ENCODE data around the gene RAB36. TPM values are rescaled to one million over a fixed set of nuclear protein-coding genes. Genes with fewer than 3 reads are reported as not detected.
A peak's percentile ranks its signal among the peaks of the same experiment; 100 is the strongest.

Gene RAB36
- polyA plus RNA-seq, 3 donors, result 0.37 to 0.78 (median 0.49) TPM

GRCh38 chr22:23183061-23183698 lies 37.9 kb downstream of the RAB36 start:
- Histone ChIP-seq H3K9ac (ENCODE audit: insufficient read depth, low read length, poor library complexity, severe bottlenecking) (peak overlapping the region; percentile 53), H3K4me2 (replicated peaks; ENCODE audit: extremely low read depth, low read length, poor library complexity, severe bottlenecking) (peak overlapping the region; percentile 87), H3K4me3 (replicated peaks in 1 of 3; ENCODE audit: low read depth in 2 of 3, low read length in 3 of 3) (peak overlapping the region; percentile 16 to 78 (median 52)), H3K4me1 (ENCODE audit: control insufficient read depth in 1 of 2, insufficient read depth in 2 of 2, low read length in 2 of 2) (peaks cover 59 to 65% of the 10 kb centered on the region in 2 donors), H3K9me3 (replicated peaks in 1 of 2; ENCODE audit: control insufficient read depth in 1 of 2, insufficient read depth in 1 of 2, low read length in 2 of 2) (no peaks in the 10 kb centered on the region), H3K79me2 (ENCODE audit: insufficient read depth, low read length) (peaks cover 73% of the 10 kb centered on the region), H3K27me3 (ENCODE audit: control insufficient read depth in 2 of 2, insufficient read depth in 2 of 2, low read length in 2 of 2) (peaks cover 0 to 5% of the 10 kb centered on the region in 2 donors), H2AFZ (ENCODE audit: insufficient read depth, low read depth, low read length, poor library complexity, severe bottlenecking) (no peak overlapping the region), H4K20me1 (ENCODE audit: insufficient read depth, low read length) (peaks cover 42% of the 10 kb centered on the region), H3K27ac (ENCODE audit: low read depth in 1 of 2, low read length in 2 of 2) (no peak overlapping the region), H3K36me3 (replicated peaks in 1 of 2; ENCODE audit: control insufficient read depth in 1 of 2, insufficient read depth in 2 of 2, low read length in 2 of 2) (peaks cover 4 to 5% of the 10 kb centered on the region in 2 donors)
- Mint-ChIP-seq H3K27me3 (ENCODE audit: low read depth in 3 of 3) (peaks cover 0 to 15% (median 8%) of the 10 kb centered on the region in 3 donors), H3K36me3 (peaks cover 14 to 15% of the 10 kb centered on the region in 2 donors), H3K4me3 (peak overlapping the region; percentile 88 to 99), H3K9me3 (peaks cover 0 to 3% (median 0%) of the 10 kb centered on the region in 7 donors), H3K4me1 (peaks cover 66% of the 10 kb centered on the region), H3K27ac (peak overlapping the region in 2 of 7 donors; percentile 19 to 81)
- intact Hi-C loops (cut with micrococcal nuclease), result loop anchor here (2.0 to 5.0 kb wide), 2 partner anchors 34 to 36 kb away; no protein-coding TSS in a partner anchor
- TF ChIP-seq CTCF (IDR thresholded peaks at IDR 0.05), result no peak
- under 1% methylated on average over 11 of the region's 11 CpGs for WGBS (ENCODE audit: insufficient coverage)
- no peak for DNase-seq

- intact Hi-C loops (cut with micrococcal nuclease), result loop anchor here in 1 of 2 donors (5.0 kb wide), 1 partner anchor 33 kb away; no protein-coding TSS in a partner anchor
- no peak for TF ChIP-seq CTCF (IDR thresholded peaks at IDR 0.05)
- peaks cover 60% of the 10 kb centered on the region for H3K4me1 Mint-ChIP-seq
- Histone ChIP-seq H3K27me3 (ENCODE audit: control insufficient read depth in 2 of 2, insufficient read depth in 2 of 2, low read length in 2 of 2) (peaks cover 0 to 5% of the 10 kb centered on the region in 2 donors), H3K9me3 (replicated peaks in 1 of 2; ENCODE audit: control insufficient read depth in 1 of 2, insufficient read depth in 1 of 2, low read length in 2 of 2) (no peaks in the 10 kb centered on the region), H3K4me2 (replicated peaks; ENCODE audit: extremely low read depth, low read length, poor library complexity, severe bottlenecking) (peak overlapping the region; percentile 87), H3K36me3 (replicated peaks in 1 of 2; ENCODE audit: control insufficient read depth in 1 of 2, insufficient read depth in 2 of 2, low read length in 2 of 2) (peaks cover 7 to 9% of the 10 kb centered on the region in 2 donors), H3K4me3 (replicated peaks in 1 of 3; ENCODE audit: low read depth in 2 of 3, low read length in 3 of 3) (peak overlapping the region in 1 of 3 experiments; percentile 78), H3K9ac (ENCODE audit: insufficient read depth, low read length, poor library complexity, severe bottlenecking) (peak overlapping the region; percentile 53), H2AFZ (ENCODE audit: insufficient read depth, low read depth, low read length, poor library complexity, severe bottlenecking) (no peak overlapping the region), H3K4me1 (ENCODE audit: control insufficient read depth in 1 of 2, insufficient read depth in 2 of 2, low read length in 2 of 2) (peaks cover 59 to 64% of the 10 kb centered on the region in 2 donors), H3K79me2 (ENCODE audit: insufficient read depth, low read length) (peaks cover 83% of the 10 kb centered on the region), H4K20me1 (ENCODE audit: insufficient read depth, low read length) (peaks cover 48% of the 10 kb centered on the region), H3K27ac (ENCODE audit: low read depth in 1 of 2, low read length in 2 of 2) (no peak overlapping the region)
- H3K4me3 Mint-ChIP-seq, result peak overlapping the region in 1 of 2 donors; percentile 99
- no peak overlapping the region for H3K27ac Mint-ChIP-seq
- WGBS (ENCODE audit: insufficient coverage), result 40% methylated on average over 1 of the region's 3 CpGs
- H3K9me3 Mint-ChIP-seq, result peaks cover 0 to 3% (median 0%) of the 10 kb centered on the region in 7 donors
- peaks cover 20 to 22% of the 10 kb centered on the region in 2 donors for H3K36me3 Mint-ChIP-seq
- peaks cover 0 to 15% (median 5%) of the 10 kb centered on the region in 3 donors for H3K27me3 Mint-ChIP-seq (ENCODE audit: low read depth in 3 of 3)
- DNase-seq, result no peak
Measured at GRCh38 chr22:23184100-23184763, 39.0 kb downstream of the RAB36 start.
